PC-9 (cell line): ENCODE results near the gene GFM1. TPM values are rescaled to one million over a fixed set of nuclear protein-coding genes. Genes with fewer than 3 reads are reported as not detected.
"Not testable (repeated sequence)": the region's sequence is repeated elsewhere in the genome, so short reads cannot be mapped to it uniquely, and the experiment has no call there.

Source experiments
- BruUV-seq: library from RNA; stranded (reverse); fragments of 400-500 nt; replicated peaks from 2 replicates; lab custom pipeline; 2021; lab: Mats Ljungman, UMichigan
- CTCF ChIA-PET: fragments of 300-600 bp; sonication (Branson Sonifier 250); formaldehyde crosslinking; loops from one replicate; lab custom pipeline; 2022; ENCODE audit warnings: antibody characterized with exemption; lab: Charles Lee
- POLR2A ChIA-PET: fragments of 300-600 bp; sonication (Branson Sonifier 250); formaldehyde crosslinking; loops from one replicate; lab custom pipeline; 2022; ENCODE audit warnings: antibody characterized with exemption; ENCODE audit not compliant: unreplicated experiment; lab: Charles Lee
- DNase-seq, 2 experiments: peaks; one replicate each; pipeline versions ENCODE4 v3.0.0 to v3.0.0-alpha.2; 2015 to 2022; ENCODE audit warnings: mixed read lengths in 1 of 2
- H2AFZ ChIP-seq: fragments of 200-600 bp; sonication (generic); 2 replicates; pipeline ENCODE4 v1.8.1; 2017; ENCODE audit warnings: antibody characterized with exemption
- H3F3A ChIP-seq: fragments of 200-600 bp; sonication (generic); 2 replicates; pipeline ENCODE4 v1.8.1; 2017; ENCODE audit warnings: antibody characterized with exemption, mild to moderate bottlenecking, low read depth; ENCODE audit not compliant: insufficient read depth
- H3K27ac ChIP-seq: fragments of 200-600 bp; sonication (generic); 2 replicates; pipeline ENCODE4 v1.6.1; 2016; ENCODE audit warnings: mixed run types
- H3K27me3 ChIP-seq: fragments of 200-600 bp; sonication (generic); 2 replicates; pipeline ENCODE4 v1.6.1; 2016; ENCODE audit warnings: low read depth, mixed run types; ENCODE audit not compliant: insufficient read depth
- H3K36me3 ChIP-seq: fragments of 200-600 bp; sonication (generic); 2 replicates; pipeline ENCODE4 v1.6.1; 2016; ENCODE audit warnings: low read depth, mixed run types
- H3K4me1 ChIP-seq: fragments of 200-600 bp; sonication (generic); replicated peaks from 2 replicates; pipeline ENCODE4 v1.6.1; 2016; ENCODE audit warnings: mixed run types; ENCODE audit not compliant: insufficient read depth
- H3K4me2 ChIP-seq: fragments of 200-600 bp; sonication (generic); 2 replicates; pipeline ENCODE4 v1.6.1; 2017; ENCODE audit warnings: mixed run types
- H3K4me3 ChIP-seq: fragments of 200-600 bp; sonication (generic); 2 replicates; pipeline ENCODE4 v1.6.1; 2016; ENCODE audit warnings: mixed run types
- H3K79me2 ChIP-seq: fragments of 200-600 bp; sonication (generic); 2 replicates; pipeline ENCODE4 v1.6.1; 2017; ENCODE audit warnings: low read depth, mixed run types
- H3K9me2 ChIP-seq: fragments of 200-600 bp; sonication (generic); 2 replicates; pipeline ENCODE4 v1.8.1; 2017; ENCODE audit warnings: mild to moderate bottlenecking; ENCODE audit not compliant: insufficient read depth
- H3K9me3 ChIP-seq: fragments of 200-600 bp; sonication (generic); 2 replicates; pipeline ENCODE4 v1.8.1; 2016; ENCODE audit warnings: low read depth; ENCODE audit not compliant: insufficient read depth
- H4K20me1 ChIP-seq: fragments of 200-600 bp; sonication (generic); 2 replicates; pipeline ENCODE4 v1.8.1; 2017; ENCODE audit not compliant: insufficient read depth
- CTCF ChIP-seq: fragments of 200-600 bp; sonication (generic); conservative IDR thresholded peaks from 2 replicates; pipeline ENCODE4 v1.6.1; 2017; ENCODE audit warnings: mixed run types, antibody characterized with exemption, mild to moderate bottlenecking, moderate library complexity
- EZH2 ChIP-seq: fragments of 200-600 bp; sonication (generic); IDR thresholded peaks from 2 replicates; pipeline ENCODE4 v1.8.0; 2017; ENCODE audit warnings: antibody characterized with exemption, low read depth
- intact Hi-C: fragments of 100-400 bp; cut with micrococcal nuclease; formaldehyde crosslinking; loops from one replicate; pipeline ENCODE4 v1.10.0; 2022; ENCODE audit not compliant: unreplicated experiment
- total RNA-seq: library from RNA; stranded (reverse); gene quantifications from 2 replicates; pipeline ENCODE4 v1.2.3, GENCODE V29; 2021

The GFM1 gene
- total RNA-seq, 1 experiment from 2014 or later, result 43.0 TPM

GRCh38 chr3:158683230-158683962 lies 39.1 kb downstream of the GFM1 start:
- ChIA-PET CTCF (no interaction called here), POLR2A (no interaction called here)
- H3K9me2 ChIP-seq, result no peaks in the 10 kb centered on the region
- intact Hi-C loops, result no loop called here
- H3K27ac ChIP-seq, result no peak overlapping the region
- no peaks in the 10 kb centered on the region for H3K27me3 ChIP-seq
- no peak overlapping the region for H3K4me2 ChIP-seq
- H2AFZ ChIP-seq, result no peak overlapping the region
- no TSS peak for BruUV-seq
- no peaks in the 10 kb centered on the region for H3K4me1 ChIP-seq
- no peaks in the 10 kb centered on the region for H4K20me1 ChIP-seq
- no peaks in the 10 kb centered on the region for H3K79me2 ChIP-seq
- H3K9me3 ChIP-seq, result no peaks in the 10 kb centered on the region
- no peak for DNase-seq
- no peak overlapping the region for H3K4me3 ChIP-seq
- peaks cover 31% of the 10 kb centered on the region; the same call in 1 of the 2 replicates for H3K36me3 ChIP-seq
- no peaks in the 10 kb centered on the region; the same call in 1 of the 2 replicates for H3F3A ChIP-seq
- no peak for TF ChIP-seq EZH2

GRCh38 chr3:158685159-158685558 lies 40.8 kb downstream of the GFM1 start:
- POLR2A ChIA-PET, result interaction anchor here (0.8 kb wide), 1 partner anchor 1047 kb away, joined by 5 read pairs; no protein-coding TSS in a partner anchor
- no peaks in the 10 kb centered on the region for H3K27me3 ChIP-seq
- no peak overlapping the region for H2AFZ ChIP-seq
- H3K4me1 ChIP-seq, result no peaks in the 10 kb centered on the region
- no peaks in the 10 kb centered on the region for H3K9me3 ChIP-seq
- no TSS peak for BruUV-seq
- CTCF ChIA-PET, result no interaction called here
- intact Hi-C loops, result no loop called here
- no peaks in the 10 kb centered on the region; the same call in 1 of the 2 replicates for H3F3A ChIP-seq
- DNase-seq, result no peak
- no peak overlapping the region for H3K27ac ChIP-seq
- H3K79me2 ChIP-seq, result no peaks in the 10 kb centered on the region
- H3K4me2 ChIP-seq, result no peak overlapping the region
- no peaks in the 10 kb centered on the region for H3K9me2 ChIP-seq
- H4K20me1 ChIP-seq, result no peaks in the 10 kb centered on the region
- peaks cover 23% of the 10 kb centered on the region; the same call in 1 of the 2 replicates for H3K36me3 ChIP-seq
- H3K4me3 ChIP-seq, result no peak overlapping the region
- TF ChIP-seq CTCF (no peak), EZH2 (no peak)

GRCh38 chr3:158693866-158694456 lies 49.6 kb downstream of the GFM1 start:
- H2AFZ ChIP-seq, CTCF ChIA-PET, H3K9me2 ChIP-seq, H3K27me3 ChIP-seq, DNase-seq, H3K4me3 ChIP-seq, intact Hi-C loops, POLR2A ChIA-PET, H3K4me2 ChIP-seq, H3K9me3 ChIP-seq, H3K79me2 ChIP-seq, H3K4me1 ChIP-seq, H3K27ac ChIP-seq, H4K20me1 ChIP-seq, BruUV-seq: not testable (repeated sequence)
- peaks cover 29% of the 10 kb centered on the region; the same call in 1 of the 2 replicates for H3F3A ChIP-seq
- peaks cover 38% of the 10 kb centered on the region for H3K36me3 ChIP-seq

- no peaks in the 10 kb centered on the region for H3K9me3 ChIP-seq
- H3K4me3 ChIP-seq, result no peak overlapping the region
- intact Hi-C loops, result no loop called here
- no peaks in the 10 kb centered on the region for H3K79me2 ChIP-seq
- TF ChIP-seq CTCF (no peak), EZH2 (no peak)
- no peaks in the 10 kb centered on the region for H3K9me2 ChIP-seq
- H4K20me1 ChIP-seq, result no peaks in the 10 kb centered on the region; the same call in 1 of the 2 replicates
- BruUV-seq, result no TSS peak
- no peak overlapping the region for H2AFZ ChIP-seq
- no peaks in the 10 kb centered on the region for H3K4me1 ChIP-seq
- peaks cover 29% of the 10 kb centered on the region for H3F3A ChIP-seq
- H3K27me3 ChIP-seq, result no peaks in the 10 kb centered on the region
- peaks cover 40% of the 10 kb centered on the region for H3K36me3 ChIP-seq
- no peak for DNase-seq
- CTCF ChIA-PET, result no interaction called here
- POLR2A ChIA-PET, result no interaction called here
- H3K27ac ChIP-seq, result no peak overlapping the region
- no peak overlapping the region for H3K4me2 ChIP-seq
Observed at GRCh38 chr3:158696618-158697017, 52.3 kb downstream of the GFM1 start.
